Measurements from ENCODE around the gene MRGPRD.

- TF ChIP-seq CTCF (IDR thresholded peaks at IDR 0.05; ENCODE audit: low read depth, low read length) (no peak), EZH2phosphoT487 (IDR thresholded peaks at IDR 0.05; ENCODE audit: low read depth) (no peak)
These were observed 24.4 kb upstream of the MRGPRD start for GRCh38 chr11:69005183-69005630.
